Tibial nerve (tissue), 4 donors: ENCODE measurements around the gene KRT71. TPM values are rescaled to one million over a fixed set of nuclear protein-coding genes. Genes with fewer than 3 reads are reported as not detected.
"Not testable (repeated sequence)": the region's sequence is repeated elsewhere in the genome, so short reads cannot be mapped to it uniquely, and the experiment has no call there.

Experiments
- DNase-seq, 2 donors: peaks; one replicate each; pipeline ENCODE4 v3.0.0-alpha.2; 2019; ENCODE audit warnings: low spot score in 2 of 2
- H3K27ac ChIP-seq, 4 donors: fragments of 200-600 bp; sonication (generic) in 3 of 4; one replicate each; pipeline ENCODE4 v1.5.1; 2017 to 2019; ENCODE audit warnings: mild to moderate bottlenecking in 1 of 4
- H3K27me3 ChIP-seq, 2 donors: fragments of 200-600 bp; sonication (generic) in 1 of 2; one replicate each; pipeline versions ENCODE4 v1.5.1 to v1.6.0; 2017 to 2019
- H3K36me3 ChIP-seq, 3 donors: fragments of 200-600 bp; sonication (generic); one replicate each; pipeline ENCODE4 v1.5.1; 2018 to 2019
- H3K4me1 ChIP-seq, 4 donors: fragments of 200-600 bp; sonication (generic) in 3 of 4; one replicate each; pipeline ENCODE4 v1.5.1; 2017 to 2019
- H3K4me3 ChIP-seq, 4 donors: fragments of 200-600 bp; sonication (generic) in 3 of 4; one replicate each; pipeline ENCODE4 v1.5.1; 2017 to 2019; ENCODE audit warnings: mild to moderate bottlenecking in 1 of 4, moderate library complexity in 1 of 4
- H3K9me3 ChIP-seq, 4 donors: fragments of 200-600 bp; sonication (generic) in 3 of 4; one replicate each; pipeline ENCODE4 v1.5.1; 2017 to 2019
- CTCF ChIP-seq, 5 experiments: fragments of 200-600 bp in 3 of 5; fragments of 450-650 bp in 2 of 5; sonication (generic) in 3 of 5; IDR thresholded peaks; one replicate each; pipeline ENCODE4 v1.5.1; 2016 to 2019; ENCODE audit warnings: antibody characterized with exemption in 5 of 5, mild to moderate bottlenecking in 3 of 5, moderate library complexity in 2 of 5
- EP300 ChIP-seq, 2 donors: sonication (generic); formaldehyde crosslinking; IDR thresholded peaks; one replicate each; pipeline ENCODE4 v1.6.1; 2017; ENCODE audit warnings: antibody characterized with exemption in 2 of 2, mild to moderate bottlenecking in 1 of 2
- POLR2A ChIP-seq, 2 donors: fragments of 450-650 bp; IDR thresholded peaks; one replicate each; pipeline ENCODE4 v1.6.1; 2017; ENCODE audit warnings: antibody characterized with exemption in 2 of 2, mild to moderate bottlenecking in 2 of 2, moderate library complexity in 2 of 2
- WGBS, 2 donors: methylation state at CpG; one replicate each; pipeline ENCODE4 v1.1.5; 2018; 5-methylcytosine and 5-hydroxymethylcytosine counted together
- total RNA-seq, 4 donors: library from RNA; depleted of rRNA; stranded (reverse); fragments of >200 nt; gene quantifications; one replicate each; pipeline ENCODE4 v1.1.0, GENCODE V29; 2016

The KRT71 gene
- total RNA-seq, 4 donors from 2014 or later = not detected

- Histone ChIP-seq H3K36me3 (no peaks in the 10 kb centered on the region), H3K9me3 (peaks cover 0 to 11% (median 0%) of the 10 kb centered on the region in 4 donors), H3K4me1 (peaks cover 0 to 3% (median 0%) of the 10 kb centered on the region in 4 donors), H3K4me3 (no peak overlapping the region), H3K27me3 (no peaks in the 10 kb centered on the region), H3K27ac (no peak overlapping the region)
- WGBS, 2 donors = 79 to 90% methylated on average over 5 of the region's 5 CpGs
- no peak for DNase-seq
- TF ChIP-seq POLR2A (IDR thresholded peaks at IDR 0.05) = no peak
- no peak for TF ChIP-seq CTCF (IDR thresholded peaks at IDR 0.05)
- no peak for TF ChIP-seq EP300 (IDR thresholded peaks at IDR 0.05)
Measured at GRCh38 chr12:52508211-52508610, 44.7 kb downstream of the KRT71 start.

GRCh38 chr12:52506858-52507715, 45.9 kb downstream of the KRT71 start:
- Histone ChIP-seq H3K4me3 (no peak overlapping the region), H3K27ac (no peak overlapping the region), H3K4me1 (peaks cover 0 to 3% (median 0%) of the 10 kb centered on the region in 4 donors), H3K9me3 (peaks cover 0 to 13% (median 0%) of the 10 kb centered on the region in 4 donors), H3K36me3 (no peaks in the 10 kb centered on the region), H3K27me3 (no peaks in the 10 kb centered on the region)
- TF ChIP-seq POLR2A (IDR thresholded peaks at IDR 0.05) = no peak
- peak; percentile 16 to 57 (median 42) for TF ChIP-seq CTCF (IDR thresholded peaks at IDR 0.05)
- TF ChIP-seq EP300 (IDR thresholded peaks at IDR 0.05) = no peak
- no peak for DNase-seq
- 28 to 41% methylated on average over 4 of the region's 4 CpGs for WGBS, 2 donors

- no peak for DNase-seq
- 89 to 94% methylated on average over 1 of the region's 1 CpG for WGBS, 2 donors
Measured at GRCh38 chr12:52502877-52503276, 50.1 kb downstream of the KRT71 start.

GRCh38 chr12:52501490-52501889, 51.5 kb downstream of the KRT71 start:
- DNase-seq = no peak
- peaks cover 0 to 2% (median 0%) of the 10 kb centered on the region in 4 donors for H3K9me3 ChIP-seq
- 80 to 88% methylated on average over 7 of the region's 7 CpGs for WGBS, 2 donors

More at GRCh38 chr12:52502877-52503276, 50.1 kb downstream of the KRT71 start:
- Histone ChIP-seq H3K4me3 (no peak overlapping the region), H3K27me3 (no peaks in the 10 kb centered on the region), H3K27ac (no peak overlapping the region), H3K36me3 (no peaks in the 10 kb centered on the region), H3K4me1 (peaks cover 0 to 3% (median 0%) of the 10 kb centered on the region in 4 donors), H3K9me3 (peaks cover 0 to 2% (median 0%) of the 10 kb centered on the region in 4 donors)
- TF ChIP-seq POLR2A (IDR thresholded peaks at IDR 0.05) (no peak), CTCF (IDR thresholded peaks at IDR 0.05) (no peak), EP300 (IDR thresholded peaks at IDR 0.05) (no peak)

GRCh38 chr12:52500574-52500973, 52.4 kb downstream of the KRT71 start:
- not testable (repeated sequence) for DNase-seq, H3K36me3 ChIP-seq, H3K9me3 ChIP-seq, H3K4me3 ChIP-seq, H3K27ac ChIP-seq, H3K27me3 ChIP-seq
- H3K4me1 ChIP-seq = peaks cover 0 to 13% (median 0%) of the 10 kb centered on the region in 4 donors
- 68 to 70% methylated on average over 6 of the region's 6 CpGs for WGBS, 2 donors

More at GRCh38 chr12:52501490-52501889, 51.5 kb downstream of the KRT71 start:
- H3K36me3 ChIP-seq = no peaks in the 10 kb centered on the region
- H3K27me3 ChIP-seq = no peaks in the 10 kb centered on the region
- H3K27ac ChIP-seq = no peak overlapping the region
- no peak for TF ChIP-seq POLR2A (IDR thresholded peaks at IDR 0.05)
- no peak for TF ChIP-seq EP300 (IDR thresholded peaks at IDR 0.05)
- TF ChIP-seq CTCF (IDR thresholded peaks at IDR 0.05) = no peak
- H3K4me1 ChIP-seq = peaks cover 0 to 4% (median 0%) of the 10 kb centered on the region in 4 donors
- no peak overlapping the region for H3K4me3 ChIP-seq
